Neural crest cell (in vitro differentiated cells): ENCODE data around the gene C12orf42. TPM values are rescaled to one million over a fixed set of nuclear protein-coding genes. Genes with fewer than 3 reads are reported as not detected.

ENCODE experiments used
- DNase-seq: peaks from one replicate; pipeline ENCODE4 v3.0.0; 2021; ENCODE audit warnings: low read depth, mixed read lengths, low spot score
- H3K27ac Mint-ChIP-seq: one replicate; pipeline ENCODE4 v1.8.0; 2021; ENCODE audit warnings: mild to moderate bottlenecking, mixed read lengths; ENCODE audit not compliant: unreplicated experiment
- H3K27me3 Mint-ChIP-seq: 2 replicates; pipeline ENCODE4 v1.8.0; 2021; ENCODE audit warnings: low read depth, mild to moderate bottlenecking, mixed read lengths
- H3K36me3 Mint-ChIP-seq: 2 replicates; pipeline ENCODE4 v1.8.0; 2021; ENCODE audit warnings: low read depth, mild to moderate bottlenecking, mixed read lengths
- H3K4me1 Mint-ChIP-seq: 2 replicates; pipeline ENCODE4 v1.8.0; 2021; ENCODE audit warnings: mixed read lengths
- H3K4me3 Mint-ChIP-seq: one replicate; pipeline ENCODE4 v1.8.0; 2021; ENCODE audit warnings: mild to moderate bottlenecking, mixed read lengths
- H3K9me3 Mint-ChIP-seq: 2 replicates; pipeline ENCODE4 v1.8.0; 2021; ENCODE audit warnings: mixed read lengths
- total RNA-seq: library from RNA; stranded (reverse); gene quantifications from 2 replicates; pipeline ENCODE4 v1.2.1, GENCODE V29; 2021
- TF ChIP-seq, protein P1 (sequence below): fragments of 200-600 bp; sonication (generic); conservative IDR thresholded peaks from 2 replicates; pipeline ENCODE4 v1.5.0; 2021; ENCODE audit warnings: antibody characterized with exemption, mild to moderate bottlenecking

Gene C12orf42
- total RNA-seq, 1 donor from 2014 or later, result not detected

DNA sequence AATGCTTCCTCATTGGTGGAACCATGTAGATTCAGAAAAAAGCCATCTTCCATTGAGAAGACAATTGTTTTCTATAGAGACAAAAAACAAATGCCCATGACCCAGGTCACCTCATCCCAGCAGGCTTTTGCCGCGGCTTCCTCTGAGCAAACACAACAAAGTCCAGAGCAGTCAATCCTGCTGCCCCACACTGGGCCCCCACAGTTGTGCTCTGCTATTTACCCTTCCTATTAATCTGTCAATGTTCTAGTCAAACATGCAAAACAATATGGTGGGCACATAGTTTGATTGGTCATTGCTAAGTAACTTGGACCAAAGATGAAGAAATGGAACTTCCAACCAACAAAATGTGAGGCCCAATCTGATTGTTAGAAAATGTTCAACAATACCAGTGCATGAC lies 20.7 kb downstream of the C12orf42 start:
- peaks cover 6% of the 10 kb centered on the region for H3K36me3 Mint-ChIP-seq
- no peak overlapping the region for H3K27ac Mint-ChIP-seq
- peak; percentile 3 for DNase-seq
- peaks cover 13% of the 10 kb centered on the region for H3K9me3 Mint-ChIP-seq
- peaks cover 23% of the 10 kb centered on the region for H3K4me1 Mint-ChIP-seq
- TF ChIP-seq, protein P1, sequence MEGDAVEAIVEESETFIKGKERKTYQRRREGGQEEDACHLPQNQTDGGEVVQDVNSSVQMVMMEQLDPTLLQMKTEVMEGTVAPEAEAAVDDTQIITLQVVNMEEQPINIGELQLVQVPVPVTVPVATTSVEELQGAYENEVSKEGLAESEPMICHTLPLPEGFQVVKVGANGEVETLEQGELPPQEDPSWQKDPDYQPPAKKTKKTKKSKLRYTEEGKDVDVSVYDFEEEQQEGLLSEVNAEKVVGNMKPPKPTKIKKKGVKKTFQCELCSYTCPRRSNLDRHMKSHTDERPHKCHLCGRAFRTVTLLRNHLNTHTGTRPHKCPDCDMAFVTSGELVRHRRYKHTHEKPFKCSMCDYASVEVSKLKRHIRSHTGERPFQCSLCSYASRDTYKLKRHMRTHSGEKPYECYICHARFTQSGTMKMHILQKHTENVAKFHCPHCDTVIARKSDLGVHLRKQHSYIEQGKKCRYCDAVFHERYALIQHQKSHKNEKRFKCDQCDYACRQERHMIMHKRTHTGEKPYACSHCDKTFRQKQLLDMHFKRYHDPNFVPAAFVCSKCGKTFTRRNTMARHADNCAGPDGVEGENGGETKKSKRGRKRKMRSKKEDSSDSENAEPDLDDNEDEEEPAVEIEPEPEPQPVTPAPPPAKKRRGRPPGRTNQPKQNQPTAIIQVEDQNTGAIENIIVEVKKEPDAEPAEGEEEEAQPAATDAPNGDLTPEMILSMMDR, result no peak
- H3K27me3 Mint-ChIP-seq, result peaks cover 2% of the 10 kb centered on the region
- peak overlapping the region; percentile 41 for H3K4me3 Mint-ChIP-seq

DNA sequence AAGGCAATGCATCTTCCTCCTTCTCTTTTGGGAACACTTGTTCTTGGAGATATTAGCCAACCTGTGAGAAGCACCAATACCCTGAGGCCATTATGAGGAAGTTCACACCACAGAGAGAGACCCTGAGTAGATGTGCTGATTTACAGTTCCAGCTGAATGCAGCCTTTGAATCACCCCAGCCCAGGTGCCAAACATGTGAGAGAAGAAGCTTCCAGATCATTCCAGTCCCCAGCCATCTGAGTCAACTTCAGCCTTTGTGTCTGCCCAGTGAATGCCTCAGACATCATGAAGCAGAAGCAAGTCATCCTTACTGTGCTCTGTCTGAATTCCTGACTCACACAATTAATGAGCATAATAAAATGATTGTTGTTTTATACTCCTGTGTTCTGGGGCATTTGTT lies 25.1 kb downstream of the C12orf42 start:
- peaks cover 4% of the 10 kb centered on the region for H3K36me3 Mint-ChIP-seq
- peaks cover 8% of the 10 kb centered on the region for H3K27me3 Mint-ChIP-seq
- TF ChIP-seq, protein P1, result no peak
- no peak overlapping the region for H3K4me3 Mint-ChIP-seq
- H3K4me1 Mint-ChIP-seq, result peaks cover 24% of the 10 kb centered on the region
- peaks cover 3% of the 10 kb centered on the region for H3K9me3 Mint-ChIP-seq
- H3K27ac Mint-ChIP-seq, result no peak overlapping the region
- no peak for DNase-seq

DNA sequence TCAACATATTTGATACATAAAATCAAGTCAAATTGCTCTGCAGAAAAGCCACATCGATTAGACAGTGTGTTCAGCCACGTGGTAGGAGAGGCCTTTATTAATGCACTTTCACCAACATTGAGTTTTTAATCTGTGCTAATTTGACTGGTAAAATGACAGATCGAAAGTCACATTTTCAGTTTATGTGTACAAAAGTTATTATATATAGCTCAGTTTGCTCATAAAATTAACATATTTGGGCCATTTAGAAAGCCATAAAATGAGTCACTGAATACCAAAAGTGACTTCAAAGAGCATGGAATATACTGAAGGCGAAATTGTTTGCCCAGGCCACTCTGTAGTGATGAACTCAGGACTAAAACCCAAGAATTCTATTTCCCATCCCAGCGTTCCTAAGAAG lies 26.0 kb downstream of the C12orf42 start:
- Mint-ChIP-seq H3K27me3 (peaks cover 8% of the 10 kb centered on the region), H3K27ac (no peak overlapping the region), H3K9me3 (peaks cover 3% of the 10 kb centered on the region), H3K4me3 (no peak overlapping the region), H3K36me3 (no peaks in the 10 kb centered on the region), H3K4me1 (peaks cover 15% of the 10 kb centered on the region)
- DNase-seq, result no peak
- TF ChIP-seq, protein P1, result no peak

DNA sequence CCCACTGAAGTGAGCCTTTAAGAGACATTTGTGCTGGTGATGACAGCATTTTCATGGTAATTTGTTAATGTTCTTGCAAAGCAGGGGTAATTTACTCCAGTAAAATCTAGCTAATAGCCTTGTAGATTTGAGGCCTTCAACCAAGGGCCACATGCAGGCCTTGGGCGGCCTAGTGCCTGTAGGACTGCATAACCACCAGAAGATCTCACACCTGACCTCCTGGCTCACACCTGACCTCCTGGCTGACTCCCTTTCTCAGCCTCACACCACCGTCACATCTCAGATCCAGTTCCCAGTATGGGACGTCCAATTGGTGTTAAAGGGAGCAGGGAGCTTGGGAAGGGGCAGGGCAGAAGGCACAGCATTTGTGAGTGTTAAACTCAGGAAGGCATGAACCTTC lies 26.9 kb downstream of the C12orf42 start:
- H3K4me3 Mint-ChIP-seq, result no peak overlapping the region
- H3K4me1 Mint-ChIP-seq, result peaks cover 6% of the 10 kb centered on the region
- peaks cover 3% of the 10 kb centered on the region for H3K9me3 Mint-ChIP-seq
- TF ChIP-seq, protein P1, result no peak
- H3K36me3 Mint-ChIP-seq, result peaks cover 2% of the 10 kb centered on the region
- no peak for DNase-seq
- no peak overlapping the region for H3K27ac Mint-ChIP-seq
- peaks cover 8% of the 10 kb centered on the region for H3K27me3 Mint-ChIP-seq

DNA sequence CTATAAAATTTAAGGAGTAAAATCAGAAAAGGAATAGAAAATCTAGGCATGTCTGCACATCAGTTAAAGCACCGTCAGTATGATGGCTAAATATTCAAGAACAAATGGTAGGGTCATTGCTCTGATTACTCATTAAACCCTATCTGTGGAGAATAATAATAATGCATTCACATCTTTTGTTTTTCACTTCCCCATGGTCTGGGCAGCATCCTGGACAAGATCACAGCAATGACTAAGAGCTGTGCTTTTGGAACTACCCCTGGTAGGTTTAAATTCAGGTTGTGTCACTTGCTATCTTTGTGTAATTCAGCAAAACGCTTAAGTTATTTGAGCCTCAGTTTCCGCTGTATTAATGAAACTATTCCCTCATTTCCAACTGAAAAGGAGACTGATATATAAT lies 33.1 kb downstream of the C12orf42 start:
- no peak for DNase-seq
- TF ChIP-seq, protein P1, result no peak
- no peak overlapping the region for H3K27ac Mint-ChIP-seq
- no peak overlapping the region for H3K4me3 Mint-ChIP-seq
- H3K9me3 Mint-ChIP-seq, result no peaks in the 10 kb centered on the region
- H3K36me3 Mint-ChIP-seq, result peaks cover 2% of the 10 kb centered on the region
- no peaks in the 10 kb centered on the region for H3K4me1 Mint-ChIP-seq
- H3K27me3 Mint-ChIP-seq, result peaks cover 4% of the 10 kb centered on the region

DNA sequence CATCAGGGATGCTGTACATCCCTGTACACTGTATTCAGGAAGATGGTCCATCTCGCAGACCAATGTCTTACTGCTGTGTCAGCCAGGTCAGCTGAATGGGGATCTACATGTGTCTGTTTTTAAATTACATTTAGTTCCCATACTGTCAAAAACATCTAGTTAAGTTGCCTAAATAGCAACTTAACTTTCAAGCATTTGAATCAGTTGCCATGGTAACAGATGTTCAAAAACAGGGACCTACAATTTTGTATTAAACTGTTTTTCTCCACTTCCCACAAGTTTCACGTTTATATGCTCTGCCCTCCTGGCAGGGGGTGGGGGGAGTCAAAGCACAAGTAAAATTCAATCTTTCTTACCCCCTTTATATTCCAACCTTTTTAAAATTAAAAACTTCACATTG lies 38.3 kb downstream of the C12orf42 start:
- Mint-ChIP-seq H3K27ac (no peak overlapping the region), H3K9me3 (no peaks in the 10 kb centered on the region)

More for the DNA sequence above, 38.3 kb downstream of the C12orf42 start:
- no peaks in the 10 kb centered on the region for H3K36me3 Mint-ChIP-seq
- no peaks in the 10 kb centered on the region for H3K4me1 Mint-ChIP-seq
- H3K27me3 Mint-ChIP-seq, result peaks cover 5% of the 10 kb centered on the region
- DNase-seq, result no peak
- H3K4me3 Mint-ChIP-seq, result no peak overlapping the region
- TF ChIP-seq, protein P1, result no peak
